ENCODE measurements around the gene USH2A.

DNA sequence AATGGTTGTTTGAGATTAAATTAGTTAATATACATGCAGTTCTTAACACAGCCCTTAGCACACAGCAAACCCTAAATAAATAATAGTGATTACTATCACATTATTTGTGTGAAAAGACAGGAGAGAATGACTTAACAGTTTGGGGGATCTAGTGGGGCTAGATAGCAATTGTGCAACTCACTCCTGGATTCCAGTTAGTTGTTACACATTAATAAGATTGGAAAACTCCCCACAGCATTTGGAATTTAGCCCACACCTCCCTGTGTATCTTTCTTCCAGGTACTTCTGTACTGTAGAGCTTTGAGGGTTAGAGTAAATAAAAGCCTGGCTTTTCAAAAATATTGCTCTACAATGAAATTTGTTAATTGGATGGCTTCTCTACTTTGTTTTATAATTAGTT lies 763.0 kb downstream of the USH2A start:
- TF ChIP-seq, protein P1, sequence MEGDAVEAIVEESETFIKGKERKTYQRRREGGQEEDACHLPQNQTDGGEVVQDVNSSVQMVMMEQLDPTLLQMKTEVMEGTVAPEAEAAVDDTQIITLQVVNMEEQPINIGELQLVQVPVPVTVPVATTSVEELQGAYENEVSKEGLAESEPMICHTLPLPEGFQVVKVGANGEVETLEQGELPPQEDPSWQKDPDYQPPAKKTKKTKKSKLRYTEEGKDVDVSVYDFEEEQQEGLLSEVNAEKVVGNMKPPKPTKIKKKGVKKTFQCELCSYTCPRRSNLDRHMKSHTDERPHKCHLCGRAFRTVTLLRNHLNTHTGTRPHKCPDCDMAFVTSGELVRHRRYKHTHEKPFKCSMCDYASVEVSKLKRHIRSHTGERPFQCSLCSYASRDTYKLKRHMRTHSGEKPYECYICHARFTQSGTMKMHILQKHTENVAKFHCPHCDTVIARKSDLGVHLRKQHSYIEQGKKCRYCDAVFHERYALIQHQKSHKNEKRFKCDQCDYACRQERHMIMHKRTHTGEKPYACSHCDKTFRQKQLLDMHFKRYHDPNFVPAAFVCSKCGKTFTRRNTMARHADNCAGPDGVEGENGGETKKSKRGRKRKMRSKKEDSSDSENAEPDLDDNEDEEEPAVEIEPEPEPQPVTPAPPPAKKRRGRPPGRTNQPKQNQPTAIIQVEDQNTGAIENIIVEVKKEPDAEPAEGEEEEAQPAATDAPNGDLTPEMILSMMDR (IDR thresholded peaks at IDR 0.05), result no peak
- TF ChIP-seq POLR2A (IDR thresholded peaks at IDR 0.05), result no peak

All from adrenal gland (tissue), 5 donors.